Neural progenitor cell (in vitro differentiated cells): ENCODE data around the gene NEMP1.

Experiments
- EZH2 ChIP-seq: fragments of 200-600 bp; sonication (generic); IDR thresholded peaks from 2 replicates; pipeline ENCODE4 v1.6.1; 2017; ENCODE audit warnings: antibody characterized with exemption, mild to moderate bottlenecking, moderate library complexity
- EZH2phosphoT487 ChIP-seq: fragments of 200-600 bp; sonication (generic); IDR thresholded peaks from 2 replicates; pipeline ENCODE4 v1.6.1; 2017; ENCODE audit warnings: antibody characterized with exemption
- TF ChIP-seq, protein P1 (sequence below): fragments of 200-600 bp; sonication (generic); IDR thresholded peaks from 2 replicates; pipeline ENCODE4 v1.5.1; 2017; ENCODE audit warnings: antibody characterized with exemption, mild to moderate bottlenecking

- TF ChIP-seq EZH2 (no peak), EZH2phosphoT487 (no peak)
- TF ChIP-seq, protein P1, sequence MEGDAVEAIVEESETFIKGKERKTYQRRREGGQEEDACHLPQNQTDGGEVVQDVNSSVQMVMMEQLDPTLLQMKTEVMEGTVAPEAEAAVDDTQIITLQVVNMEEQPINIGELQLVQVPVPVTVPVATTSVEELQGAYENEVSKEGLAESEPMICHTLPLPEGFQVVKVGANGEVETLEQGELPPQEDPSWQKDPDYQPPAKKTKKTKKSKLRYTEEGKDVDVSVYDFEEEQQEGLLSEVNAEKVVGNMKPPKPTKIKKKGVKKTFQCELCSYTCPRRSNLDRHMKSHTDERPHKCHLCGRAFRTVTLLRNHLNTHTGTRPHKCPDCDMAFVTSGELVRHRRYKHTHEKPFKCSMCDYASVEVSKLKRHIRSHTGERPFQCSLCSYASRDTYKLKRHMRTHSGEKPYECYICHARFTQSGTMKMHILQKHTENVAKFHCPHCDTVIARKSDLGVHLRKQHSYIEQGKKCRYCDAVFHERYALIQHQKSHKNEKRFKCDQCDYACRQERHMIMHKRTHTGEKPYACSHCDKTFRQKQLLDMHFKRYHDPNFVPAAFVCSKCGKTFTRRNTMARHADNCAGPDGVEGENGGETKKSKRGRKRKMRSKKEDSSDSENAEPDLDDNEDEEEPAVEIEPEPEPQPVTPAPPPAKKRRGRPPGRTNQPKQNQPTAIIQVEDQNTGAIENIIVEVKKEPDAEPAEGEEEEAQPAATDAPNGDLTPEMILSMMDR: no peak
These were observed 25.8 kb upstream of the NEMP1 start for GRCh38 chr12:57104292-57104910.
